Measurements from ENCODE around the gene PNPLA6. TPM values are rescaled to one million over a fixed set of nuclear protein-coding genes. Genes with fewer than 3 reads are reported as not detected.

Gene PNPLA6
- total and polyA plus RNA-seq, 9 of the 15 experiments (the other 6 are each of a cell fraction or from before 2014, with no cell fraction given) = 0.07 to 30.2 (median 8.3) TPM

- TF ChIP-seq, protein P1, sequence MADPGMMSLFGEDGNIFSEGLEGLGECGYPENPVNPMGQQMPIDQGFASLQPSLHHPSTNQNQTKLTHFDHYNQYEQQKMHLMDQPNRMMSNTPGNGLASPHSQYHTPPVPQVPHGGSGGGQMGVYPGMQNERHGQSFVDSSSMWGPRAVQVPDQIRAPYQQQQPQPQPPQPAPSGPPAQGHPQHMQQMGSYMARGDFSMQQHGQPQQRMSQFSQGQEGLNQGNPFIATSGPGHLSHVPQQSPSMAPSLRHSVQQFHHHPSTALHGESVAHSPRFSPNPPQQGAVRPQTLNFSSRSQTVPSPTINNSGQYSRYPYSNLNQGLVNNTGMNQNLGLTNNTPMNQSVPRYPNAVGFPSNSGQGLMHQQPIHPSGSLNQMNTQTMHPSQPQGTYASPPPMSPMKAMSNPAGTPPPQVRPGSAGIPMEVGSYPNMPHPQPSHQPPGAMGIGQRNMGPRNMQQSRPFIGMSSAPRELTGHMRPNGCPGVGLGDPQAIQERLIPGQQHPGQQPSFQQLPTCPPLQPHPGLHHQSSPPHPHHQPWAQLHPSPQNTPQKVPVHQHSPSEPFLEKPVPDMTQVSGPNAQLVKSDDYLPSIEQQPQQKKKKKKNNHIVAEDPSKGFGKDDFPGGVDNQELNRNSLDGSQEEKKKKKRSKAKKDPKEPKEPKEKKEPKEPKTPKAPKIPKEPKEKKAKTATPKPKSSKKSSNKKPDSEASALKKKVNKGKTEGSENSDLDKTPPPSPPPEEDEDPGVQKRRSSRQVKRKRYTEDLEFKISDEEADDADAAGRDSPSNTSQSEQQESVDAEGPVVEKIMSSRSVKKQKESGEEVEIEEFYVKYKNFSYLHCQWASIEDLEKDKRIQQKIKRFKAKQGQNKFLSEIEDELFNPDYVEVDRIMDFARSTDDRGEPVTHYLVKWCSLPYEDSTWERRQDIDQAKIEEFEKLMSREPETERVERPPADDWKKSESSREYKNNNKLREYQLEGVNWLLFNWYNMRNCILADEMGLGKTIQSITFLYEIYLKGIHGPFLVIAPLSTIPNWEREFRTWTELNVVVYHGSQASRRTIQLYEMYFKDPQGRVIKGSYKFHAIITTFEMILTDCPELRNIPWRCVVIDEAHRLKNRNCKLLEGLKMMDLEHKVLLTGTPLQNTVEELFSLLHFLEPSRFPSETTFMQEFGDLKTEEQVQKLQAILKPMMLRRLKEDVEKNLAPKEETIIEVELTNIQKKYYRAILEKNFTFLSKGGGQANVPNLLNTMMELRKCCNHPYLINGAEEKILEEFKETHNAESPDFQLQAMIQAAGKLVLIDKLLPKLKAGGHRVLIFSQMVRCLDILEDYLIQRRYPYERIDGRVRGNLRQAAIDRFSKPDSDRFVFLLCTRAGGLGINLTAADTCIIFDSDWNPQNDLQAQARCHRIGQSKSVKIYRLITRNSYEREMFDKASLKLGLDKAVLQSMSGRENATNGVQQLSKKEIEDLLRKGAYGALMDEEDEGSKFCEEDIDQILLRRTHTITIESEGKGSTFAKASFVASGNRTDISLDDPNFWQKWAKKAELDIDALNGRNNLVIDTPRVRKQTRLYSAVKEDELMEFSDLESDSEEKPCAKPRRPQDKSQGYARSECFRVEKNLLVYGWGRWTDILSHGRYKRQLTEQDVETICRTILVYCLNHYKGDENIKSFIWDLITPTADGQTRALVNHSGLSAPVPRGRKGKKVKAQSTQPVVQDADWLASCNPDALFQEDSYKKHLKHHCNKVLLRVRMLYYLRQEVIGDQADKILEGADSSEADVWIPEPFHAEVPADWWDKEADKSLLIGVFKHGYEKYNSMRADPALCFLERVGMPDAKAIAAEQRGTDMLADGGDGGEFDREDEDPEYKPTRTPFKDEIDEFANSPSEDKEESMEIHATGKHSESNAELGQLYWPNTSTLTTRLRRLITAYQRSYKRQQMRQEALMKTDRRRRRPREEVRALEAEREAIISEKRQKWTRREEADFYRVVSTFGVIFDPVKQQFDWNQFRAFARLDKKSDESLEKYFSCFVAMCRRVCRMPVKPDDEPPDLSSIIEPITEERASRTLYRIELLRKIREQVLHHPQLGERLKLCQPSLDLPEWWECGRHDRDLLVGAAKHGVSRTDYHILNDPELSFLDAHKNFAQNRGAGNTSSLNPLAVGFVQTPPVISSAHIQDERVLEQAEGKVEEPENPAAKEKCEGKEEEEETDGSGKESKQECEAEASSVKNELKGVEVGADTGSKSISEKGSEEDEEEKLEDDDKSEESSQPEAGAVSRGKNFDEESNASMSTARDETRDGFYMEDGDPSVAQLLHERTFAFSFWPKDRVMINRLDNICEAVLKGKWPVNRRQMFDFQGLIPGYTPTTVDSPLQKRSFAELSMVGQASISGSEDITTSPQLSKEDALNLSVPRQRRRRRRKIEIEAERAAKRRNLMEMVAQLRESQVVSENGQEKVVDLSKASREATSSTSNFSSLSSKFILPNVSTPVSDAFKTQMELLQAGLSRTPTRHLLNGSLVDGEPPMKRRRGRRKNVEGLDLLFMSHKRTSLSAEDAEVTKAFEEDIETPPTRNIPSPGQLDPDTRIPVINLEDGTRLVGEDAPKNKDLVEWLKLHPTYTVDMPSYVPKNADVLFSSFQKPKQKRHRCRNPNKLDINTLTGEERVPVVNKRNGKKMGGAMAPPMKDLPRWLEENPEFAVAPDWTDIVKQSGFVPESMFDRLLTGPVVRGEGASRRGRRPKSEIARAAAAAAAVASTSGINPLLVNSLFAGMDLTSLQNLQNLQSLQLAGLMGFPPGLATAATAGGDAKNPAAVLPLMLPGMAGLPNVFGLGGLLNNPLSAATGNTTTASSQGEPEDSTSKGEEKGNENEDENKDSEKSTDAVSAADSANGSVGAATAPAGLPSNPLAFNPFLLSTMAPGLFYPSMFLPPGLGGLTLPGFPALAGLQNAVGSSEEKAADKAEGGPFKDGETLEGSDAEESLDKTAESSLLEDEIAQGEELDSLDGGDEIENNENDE (IDR thresholded peaks at IDR 0.05; ENCODE audit: low read depth, low read length) = no peak
- no peak for TF ChIP-seq ZNF589 (CRISPR knock-in tag; IDR thresholded peaks at IDR 0.05; ENCODE audit: low read depth)
- TF ChIP-seq HNRNPL (IDR thresholded peaks at IDR 0.05; ENCODE audit: low read depth, low read length) = no peak
- no peak for TF ChIP-seq HDAC3 (IDR thresholded peaks at IDR 0.05; ENCODE audit: borderline replicate concordance, partially characterized antibody)
- TF ChIP-seq ZNF583 (CRISPR knock-in tag; IDR thresholded peaks at IDR 0.05) = no peak
- TF ChIP-seq, protein P2, sequence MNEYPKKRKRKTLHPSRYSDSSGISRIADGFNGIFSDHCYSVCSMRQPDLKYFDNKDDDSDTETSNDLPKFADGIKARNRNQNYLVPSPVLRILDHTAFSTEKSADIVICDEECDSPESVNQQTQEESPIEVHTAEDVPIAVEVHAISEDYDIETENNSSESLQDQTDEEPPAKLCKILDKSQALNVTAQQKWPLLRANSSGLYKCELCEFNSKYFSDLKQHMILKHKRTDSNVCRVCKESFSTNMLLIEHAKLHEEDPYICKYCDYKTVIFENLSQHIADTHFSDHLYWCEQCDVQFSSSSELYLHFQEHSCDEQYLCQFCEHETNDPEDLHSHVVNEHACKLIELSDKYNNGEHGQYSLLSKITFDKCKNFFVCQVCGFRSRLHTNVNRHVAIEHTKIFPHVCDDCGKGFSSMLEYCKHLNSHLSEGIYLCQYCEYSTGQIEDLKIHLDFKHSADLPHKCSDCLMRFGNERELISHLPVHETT (CRISPR knock-in tag; conservative IDR thresholded peaks at IDR 0.05 in 1 of 2, IDR thresholded peaks at IDR 0.05 in 1 of 2) = no peak
- peak in 1 of 2 experiments; percentile 90; a peak in 2 of 4 replicates for TF ChIP-seq HDAC1 (IDR thresholded peaks at IDR 0.05)
- 0 out of 2 replicates have a peak, but pooled peaks have one; percentile 28 for TF ChIP-seq TCF7 (IDR thresholded peaks at IDR 0.05; ENCODE audit: borderline replicate concordance)
Observed at GRCh38 chr19:7506385-7507328, 28.9 kb upstream of the PNPLA6 start (continued).
